ENCODE data around the gene MYO19.

Gene MYO19

DNA sequence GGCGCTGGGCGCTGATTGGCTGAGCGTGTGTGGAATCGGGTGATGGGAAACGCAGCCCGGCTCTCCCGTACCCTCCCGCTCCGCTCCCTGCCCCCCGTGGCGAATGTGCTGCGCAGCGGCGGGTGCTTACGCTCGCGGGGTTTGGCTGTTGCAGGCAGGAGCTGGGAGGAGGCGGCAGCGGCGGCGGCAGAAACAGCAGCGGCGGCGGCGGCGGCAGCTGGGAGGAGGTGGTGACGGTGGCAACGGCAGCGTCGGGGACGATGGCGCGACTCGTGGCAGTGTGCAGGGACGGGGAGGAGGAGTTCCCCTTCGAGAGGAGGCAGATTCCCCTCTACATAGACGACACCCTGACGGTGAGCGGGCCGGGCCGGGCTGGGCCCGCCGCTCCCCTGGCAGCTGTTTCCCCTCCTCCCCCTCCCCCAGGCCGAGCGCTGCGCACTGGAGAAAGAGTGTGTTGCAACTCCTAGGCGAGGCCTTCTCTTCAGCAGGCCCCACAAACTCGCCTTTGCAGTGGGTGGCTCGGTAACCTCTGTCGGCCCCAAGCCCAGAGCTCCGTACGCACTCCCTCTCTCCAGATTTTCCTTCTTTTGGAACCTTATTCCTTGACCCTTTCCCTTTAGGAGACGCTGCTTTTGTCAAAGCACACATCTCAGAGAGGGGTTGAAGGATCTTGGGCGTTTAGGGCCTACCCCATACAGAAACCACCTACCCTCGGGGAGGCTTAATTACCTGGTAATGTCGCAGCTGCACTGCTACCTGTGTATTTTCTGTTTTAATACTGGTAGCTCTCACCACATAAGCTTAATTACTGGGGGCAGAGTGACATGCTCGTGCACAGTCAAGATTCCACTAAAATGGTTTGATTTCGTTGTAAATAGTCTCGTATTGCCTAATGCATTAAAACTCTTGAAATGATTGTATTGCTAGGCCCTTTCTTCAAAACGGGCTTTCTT, 11.1 kb upstream of the MYO19 start:
- peak overlapping the region; percentile 93 to 99 for H3K4me3 ChIP-seq (ENCODE audit: low read depth in 1 of 2, low read length in 1 of 2)
- no peaks in the 10 kb centered on the region for H3K9me3 ChIP-seq
- H3K27ac ChIP-seq = peak overlapping the region; percentile 100
- H3K27me3 ChIP-seq = no peaks in the 10 kb centered on the region
- peaks cover 58 to 63% of the 10 kb centered on the region in 2 experiments for H3K4me1 ChIP-seq (ENCODE audit: control insufficient read depth in 1 of 2, insufficient read depth in 1 of 2, low read depth in 1 of 2, low read length in 1 of 2)
- peaks cover 3% of the 10 kb centered on the region for H3K36me3 ChIP-seq
- TF ChIP-seq, protein P1, sequence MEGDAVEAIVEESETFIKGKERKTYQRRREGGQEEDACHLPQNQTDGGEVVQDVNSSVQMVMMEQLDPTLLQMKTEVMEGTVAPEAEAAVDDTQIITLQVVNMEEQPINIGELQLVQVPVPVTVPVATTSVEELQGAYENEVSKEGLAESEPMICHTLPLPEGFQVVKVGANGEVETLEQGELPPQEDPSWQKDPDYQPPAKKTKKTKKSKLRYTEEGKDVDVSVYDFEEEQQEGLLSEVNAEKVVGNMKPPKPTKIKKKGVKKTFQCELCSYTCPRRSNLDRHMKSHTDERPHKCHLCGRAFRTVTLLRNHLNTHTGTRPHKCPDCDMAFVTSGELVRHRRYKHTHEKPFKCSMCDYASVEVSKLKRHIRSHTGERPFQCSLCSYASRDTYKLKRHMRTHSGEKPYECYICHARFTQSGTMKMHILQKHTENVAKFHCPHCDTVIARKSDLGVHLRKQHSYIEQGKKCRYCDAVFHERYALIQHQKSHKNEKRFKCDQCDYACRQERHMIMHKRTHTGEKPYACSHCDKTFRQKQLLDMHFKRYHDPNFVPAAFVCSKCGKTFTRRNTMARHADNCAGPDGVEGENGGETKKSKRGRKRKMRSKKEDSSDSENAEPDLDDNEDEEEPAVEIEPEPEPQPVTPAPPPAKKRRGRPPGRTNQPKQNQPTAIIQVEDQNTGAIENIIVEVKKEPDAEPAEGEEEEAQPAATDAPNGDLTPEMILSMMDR (IDR thresholded peaks at IDR 0.05) = peak; percentile 67

- Histone ChIP-seq H3K27me3 (no peaks in the 10 kb centered on the region), H3K9me3 (no peaks in the 10 kb centered on the region), H3K36me3 (peaks cover 3% of the 10 kb centered on the region), H3K4me1 (ENCODE audit: control insufficient read depth in 1 of 2, insufficient read depth in 1 of 2, low read depth in 1 of 2, low read length in 1 of 2) (peaks cover 51 to 56% of the 10 kb centered on the region in 2 experiments), H3K27ac (peak overlapping the region; percentile 100), H3K4me3 (ENCODE audit: low read depth in 1 of 2, low read length in 1 of 2) (peak overlapping the region; percentile 93 to 99)
- TF ChIP-seq, protein P1 (IDR thresholded peaks at IDR 0.05) = no peak
These were observed 10.4 kb upstream of the MYO19 start for GRCh38 chr17:36545077-36545464.

DNA sequence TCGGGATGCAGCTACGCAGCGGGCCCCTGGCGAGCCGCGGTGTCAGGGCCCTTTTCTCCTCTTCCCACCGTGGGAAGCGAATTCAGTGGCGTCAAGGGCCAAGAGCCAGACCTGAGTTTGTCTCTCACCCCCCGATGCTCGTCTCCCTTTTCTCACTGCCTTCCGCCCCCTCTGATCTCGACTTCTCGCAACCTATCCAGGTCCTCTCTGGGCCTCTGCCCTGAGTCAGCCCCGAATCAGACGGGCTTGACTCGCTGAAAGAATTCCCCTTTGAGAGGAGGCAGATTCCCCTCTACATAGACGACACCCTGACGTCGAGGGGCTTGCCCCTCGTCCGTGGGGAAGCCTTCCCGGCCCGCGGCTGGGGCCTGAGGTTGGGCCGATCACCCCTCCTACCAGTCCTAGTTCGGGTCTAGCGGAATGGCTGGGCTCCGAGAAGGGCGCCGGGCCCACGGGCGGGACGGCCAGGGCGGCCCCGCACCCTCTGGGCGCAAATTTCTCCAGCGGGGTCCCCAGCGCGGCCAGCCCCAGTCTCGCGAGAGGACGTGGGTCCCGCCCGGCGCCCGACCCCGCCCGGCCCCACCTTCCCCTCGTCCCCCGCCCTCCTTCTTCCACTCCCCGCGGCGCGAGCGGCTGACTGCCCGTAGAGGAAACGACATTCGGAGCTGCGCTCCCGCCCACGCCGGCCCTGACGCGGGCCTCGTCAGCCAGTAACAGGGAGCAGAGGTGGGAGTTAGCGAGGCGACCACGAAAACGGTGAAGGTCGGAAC, 9.8 kb upstream of the MYO19 start, which contains the start of gene GGNBP2:
Gene GGNBP2 (plus strand): TSS at position 613 of the 770 bp plus-strand sequence. CDS start 806 bp downstream, outside the sequence.
- Histone ChIP-seq H3K27me3 (no peaks in the 10 kb centered on the region), H3K36me3 (peaks cover 3% of the 10 kb centered on the region), H3K9me3 (no peaks in the 10 kb centered on the region), H3K27ac (peak within 1 kb of the TSS; percentile 100), H3K4me1 (ENCODE audit: control insufficient read depth in 1 of 2, insufficient read depth in 1 of 2, low read depth in 1 of 2, low read length in 1 of 2) (peaks cover 49 to 53% of the 10 kb centered on the region in 2 experiments), H3K4me3 (ENCODE audit: low read depth in 1 of 2, low read length in 1 of 2) (peak within 1 kb of the TSS; percentile 93 to 99)
- TF ChIP-seq, protein P1 (IDR thresholded peaks at IDR 0.05) = no peak

GRCh38 chr17:36544044-36544306, 9.3 kb upstream of the MYO19 start:
- TF ChIP-seq, protein P1 (IDR thresholded peaks at IDR 0.05) = no peak
- H3K9me3 ChIP-seq = no peaks in the 10 kb centered on the region
- H3K36me3 ChIP-seq = peaks cover 3% of the 10 kb centered on the region
- H3K27ac ChIP-seq = peak overlapping the region; percentile 100
- no peaks in the 10 kb centered on the region for H3K27me3 ChIP-seq
- peaks cover 45 to 50% of the 10 kb centered on the region in 2 experiments for H3K4me1 ChIP-seq (ENCODE audit: control insufficient read depth in 1 of 2, insufficient read depth in 1 of 2, low read depth in 1 of 2, low read length in 1 of 2)
- H3K4me3 ChIP-seq (ENCODE audit: low read depth in 1 of 2, low read length in 1 of 2) = peak overlapping the region; percentile 93 to 99

DNA sequence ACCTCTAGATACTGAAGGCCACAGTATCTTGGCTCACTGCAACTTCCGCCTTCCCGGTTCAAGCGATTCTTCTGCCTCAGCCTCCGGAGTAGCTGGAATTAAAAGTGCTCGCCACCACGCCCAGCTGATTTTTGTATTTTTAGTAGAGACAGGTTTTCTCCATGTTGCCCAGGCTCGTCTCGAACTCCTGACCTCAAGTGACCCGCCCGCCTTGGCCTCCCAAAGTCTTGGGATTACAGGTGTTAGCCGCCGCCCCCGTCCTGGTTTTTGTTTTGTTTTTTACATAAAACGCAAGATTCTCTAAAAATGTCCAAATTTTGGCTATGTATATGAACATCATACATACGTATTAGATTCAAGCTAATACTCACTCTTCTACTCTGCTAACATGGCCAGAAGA, 8.1 kb upstream of the MYO19 start:
- Histone ChIP-seq H3K4me3 (ENCODE audit: low read depth in 1 of 2, low read length in 1 of 2) (no peak overlapping the region), H3K4me1 (ENCODE audit: control insufficient read depth in 1 of 2, insufficient read depth in 1 of 2, low read depth in 1 of 2, low read length in 1 of 2) (peaks cover 33 to 38% of the 10 kb centered on the region in 2 experiments)
- TF ChIP-seq, protein P1 (IDR thresholded peaks at IDR 0.05) = no peak

More for the DNA sequence above, 8.1 kb upstream of the MYO19 start:
- Histone ChIP-seq H3K36me3 (peaks cover 3% of the 10 kb centered on the region), H3K9me3 (no peaks in the 10 kb centered on the region), H3K27me3 (no peaks in the 10 kb centered on the region), H3K27ac (peak overlapping the region; percentile 100)

Measured in neutrophil (primary cell).